Middle frontal gyrus (tissue), 1 donor: Measurements from ENCODE around the gene MAP1B.

Source experiments
- DNase-seq: peaks from one replicate; pipeline ENCODE4 v3.0.0-alpha.2; 2015; ENCODE audit warnings: low spot score; ENCODE audit errors: extremely low spot score

The MAP1B gene

DNA sequence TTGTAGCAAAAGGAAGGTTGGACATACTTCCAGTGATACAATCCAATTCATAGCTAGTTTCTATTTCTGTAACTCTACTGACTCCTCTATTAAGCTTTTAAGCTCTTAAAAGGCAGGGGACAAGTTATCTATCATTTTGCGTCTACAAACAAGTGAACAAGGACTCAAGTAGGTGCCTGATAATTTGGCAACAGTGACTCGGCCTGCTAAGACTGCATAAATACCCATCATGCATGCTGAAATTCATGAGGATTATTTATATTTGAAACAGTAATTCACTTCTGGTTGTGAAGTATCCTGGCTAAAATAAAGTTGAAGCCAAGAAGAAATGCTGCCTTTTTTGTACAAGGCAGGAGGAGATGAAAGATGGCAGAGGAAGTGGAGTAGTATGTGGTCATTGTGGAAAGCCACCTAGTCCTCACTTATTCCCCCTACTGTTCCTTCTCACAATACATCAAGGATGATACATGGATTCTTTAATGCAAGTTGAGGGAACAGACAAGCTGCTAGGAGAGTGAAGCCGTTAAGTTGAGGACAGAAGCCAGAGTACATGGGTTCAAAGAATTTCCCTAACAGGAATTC is 138.8 kb downstream of the MAP1B start:
- DNase-seq, result no peak

DNA sequence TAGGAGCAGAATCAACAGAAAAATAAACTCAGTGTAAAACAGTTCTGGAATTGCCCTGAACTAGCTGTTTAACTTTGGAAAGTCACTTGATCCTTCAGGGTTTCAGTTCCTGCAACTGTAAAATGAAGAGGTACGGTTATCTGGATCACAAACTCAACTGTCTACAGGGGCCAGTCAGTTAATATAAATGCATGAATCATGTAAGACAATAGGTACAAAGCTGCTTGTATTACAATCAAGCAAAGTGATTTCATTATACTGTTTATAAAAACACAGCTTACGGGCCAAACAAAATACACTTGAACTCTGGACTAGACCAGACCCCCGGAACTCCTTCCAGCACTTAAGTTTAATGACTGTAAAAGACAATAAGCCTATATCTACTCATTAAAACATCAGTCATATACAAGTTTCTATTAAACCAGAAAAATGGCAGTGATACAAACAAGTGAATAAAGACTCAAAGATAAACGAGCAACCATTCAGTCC is 139.7 kb downstream of the MAP1B start:
- no peak for DNase-seq

DNA sequence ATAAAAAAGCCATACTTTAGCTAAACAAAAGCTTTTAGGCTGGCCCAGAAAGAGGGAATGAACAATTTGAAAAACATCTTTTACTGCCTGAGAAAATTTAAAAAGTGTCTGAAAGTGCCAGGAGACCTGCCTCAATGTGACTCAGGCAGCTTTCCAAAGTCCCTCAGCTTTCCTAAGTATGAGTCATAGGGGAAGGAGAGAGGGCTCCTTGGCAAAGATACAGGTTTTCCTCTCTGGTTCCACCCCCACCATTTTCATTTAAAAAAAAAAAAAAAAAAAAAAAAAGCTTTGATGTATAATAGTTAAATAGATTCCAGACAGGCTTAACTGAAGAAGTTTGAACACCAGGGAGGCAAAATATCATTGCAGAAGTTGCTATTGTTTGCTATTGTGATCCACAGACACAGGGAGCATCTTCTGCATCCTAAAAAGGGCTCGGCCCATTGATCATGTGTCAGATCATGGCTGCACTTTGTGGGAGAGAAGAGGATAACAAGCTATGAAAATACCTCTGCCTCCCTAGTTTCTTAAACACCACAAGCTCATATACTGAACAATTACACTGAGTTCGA is 141.2 kb downstream of the MAP1B start:
- DNase-seq, result peak; percentile 31

DNA sequence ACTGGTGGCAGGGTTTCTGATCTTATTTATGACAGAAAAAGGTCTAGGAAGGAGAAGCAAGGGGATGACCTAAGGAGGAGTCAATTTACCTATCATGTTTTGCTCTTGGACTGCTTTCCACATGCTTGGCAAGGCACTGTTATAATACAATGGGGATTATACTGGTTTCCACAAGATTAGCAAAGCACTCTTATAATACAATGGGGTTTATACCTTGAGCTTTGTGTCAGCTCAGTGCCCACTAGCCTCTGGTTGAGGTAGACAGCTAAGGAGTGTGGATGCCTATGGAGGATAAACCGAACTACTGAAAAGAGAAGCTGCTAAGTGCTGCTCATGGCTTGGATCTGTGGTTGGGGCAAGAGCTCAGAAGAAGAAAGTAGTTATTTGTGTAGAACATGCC is 144.1 kb downstream of the MAP1B start:
- no peak for DNase-seq

DNA sequence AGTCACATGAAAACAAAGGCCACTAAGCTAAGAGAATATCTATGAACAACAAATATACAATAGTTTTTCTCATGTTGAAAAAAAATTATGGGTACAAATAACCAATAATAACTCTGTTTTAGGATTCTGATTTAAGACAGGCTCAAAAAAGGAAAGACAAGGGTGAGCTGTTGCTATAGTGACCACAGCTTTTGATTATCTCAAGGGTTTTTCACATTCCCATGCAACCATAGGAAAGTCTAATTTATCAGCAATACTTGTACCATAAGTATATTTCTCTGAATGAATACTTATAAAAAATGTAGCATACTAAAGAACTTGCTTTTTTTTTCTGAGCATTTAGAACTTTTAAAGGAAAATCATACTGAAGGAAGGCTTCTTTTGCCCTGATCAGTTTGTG is 144.7 kb downstream of the MAP1B start:
- DNase-seq, result no peak

DNA sequence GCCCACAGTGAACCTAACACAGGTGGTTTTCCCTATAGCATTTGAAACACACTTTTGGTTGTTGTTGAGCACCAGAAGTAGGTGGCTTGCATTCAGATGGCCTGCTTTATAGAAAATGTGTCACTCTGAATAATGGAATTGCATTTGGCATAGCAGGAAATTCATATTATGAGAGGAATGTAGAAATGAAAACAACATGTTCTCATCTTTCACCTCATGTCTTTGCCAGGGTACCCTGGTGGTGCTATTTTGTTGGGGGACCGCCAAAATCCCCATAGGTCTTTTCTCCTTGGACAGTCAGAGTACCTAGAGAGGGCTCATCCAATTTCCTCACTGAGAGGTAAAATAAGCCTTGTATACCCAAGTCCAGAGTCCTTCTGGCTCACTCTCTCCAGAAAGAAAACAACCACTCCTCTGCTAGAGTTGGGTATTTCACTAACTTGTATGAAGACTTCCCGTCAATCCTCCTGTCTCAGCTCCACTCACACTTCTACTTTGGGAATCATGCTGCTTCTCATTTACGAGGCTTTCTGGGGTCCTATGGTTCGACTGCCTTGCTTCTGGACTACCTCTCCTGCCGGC is 145.4 kb downstream of the MAP1B start:
- DNase-seq, result no peak

DNA sequence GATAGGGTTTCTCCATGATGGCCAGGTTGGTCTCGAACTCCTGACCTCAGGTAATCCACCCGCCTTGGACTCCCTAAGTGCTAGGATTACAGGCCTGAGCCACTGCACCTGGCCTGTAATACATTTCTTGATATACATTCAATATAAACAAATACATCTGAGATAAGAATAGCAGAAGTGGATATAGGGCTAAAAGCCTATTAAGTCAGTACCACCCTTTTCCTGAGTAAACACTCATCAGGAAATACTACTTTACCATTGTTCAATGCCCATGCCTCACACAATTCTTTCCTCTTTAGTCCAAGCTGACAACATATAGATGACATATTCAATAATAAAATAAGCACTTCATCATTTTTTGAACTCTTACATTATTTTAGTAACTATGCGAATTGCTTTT is 148.0 kb downstream of the MAP1B start:
- no peak for DNase-seq

DNA sequence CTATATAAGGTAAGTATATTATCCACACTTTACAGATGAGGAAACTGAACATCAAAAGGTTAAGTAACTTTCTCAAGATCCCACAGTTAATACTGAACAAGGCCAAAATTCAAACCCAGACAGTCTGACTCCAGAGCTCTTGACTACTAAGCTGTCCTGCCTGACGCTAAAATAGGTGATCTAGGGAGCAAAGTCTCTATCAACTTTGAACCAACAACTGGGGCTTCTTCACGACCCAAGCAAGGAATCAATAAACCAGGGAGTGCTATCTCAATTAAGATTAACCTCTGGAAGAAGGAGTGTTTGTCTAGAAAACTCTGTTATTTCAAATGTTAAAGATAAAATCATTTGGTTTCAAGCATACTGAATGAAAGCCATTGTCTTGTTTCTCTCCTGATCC is 148.4 kb downstream of the MAP1B start:
- no peak for DNase-seq

DNA sequence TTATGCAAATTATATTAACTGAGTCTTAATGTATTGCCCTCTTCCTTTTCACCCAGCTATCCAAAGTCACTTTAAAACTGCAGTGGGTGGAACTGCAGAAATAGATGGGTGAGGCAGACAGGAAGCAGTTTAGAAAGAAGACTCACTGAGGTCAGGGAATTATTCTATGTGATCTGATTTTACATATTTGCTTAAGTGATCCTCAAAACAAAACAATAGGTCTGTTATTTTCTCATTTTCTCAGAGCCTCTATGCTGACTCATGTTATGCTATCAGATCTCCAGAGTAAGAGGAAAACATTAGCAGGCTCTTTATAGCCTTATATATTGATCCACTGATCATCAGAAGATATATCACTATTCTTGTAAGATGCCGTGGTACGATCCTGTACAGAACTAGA is 149.3 kb downstream of the MAP1B start:
- DNase-seq, result no peak
